Trophoblast cell (in vitro differentiated cells and primary cell): Measurements from ENCODE around the gene C2CD4C.

ENCODE experiments used
- DNase-seq, 2 donors: peaks; one replicate each; pipeline ENCODE4 v3.0.0-alpha.2; 2016
- H2AFZ ChIP-seq: 2 replicates; pipeline ENCODE4 v1.6.1; 2013; ENCODE audit warnings: low read length, moderate library complexity, mild to moderate bottlenecking; ENCODE audit not compliant: insufficient read depth, poor library complexity
- H2AK5ac ChIP-seq: 2 replicates; pipeline ENCODE4 v1.6.1; 2013; ENCODE audit warnings: mild to moderate bottlenecking, low read length
- H2BK120ac ChIP-seq: 2 replicates; pipeline ENCODE4 v1.6.1; 2013; ENCODE audit warnings: low read length, mild to moderate bottlenecking, moderate library complexity; ENCODE audit not compliant: insufficient read depth, poor library complexity
- H2BK12ac ChIP-seq: 2 replicates; pipeline ENCODE4 v1.6.1; 2013; ENCODE audit warnings: mild to moderate bottlenecking, low read length, moderate library complexity
- H2BK5ac ChIP-seq: 2 replicates; pipeline ENCODE4 v1.6.1; 2013; ENCODE audit warnings: low read length, low read depth, moderate library complexity, mild to moderate bottlenecking; ENCODE audit not compliant: poor library complexity
- H3K14ac ChIP-seq: 2 replicates; pipeline ENCODE4 v1.6.1; 2013; ENCODE audit warnings: mild to moderate bottlenecking, low read length
- H3K18ac ChIP-seq: 2 replicates; pipeline ENCODE4 v1.6.1; 2013; ENCODE audit warnings: mild to moderate bottlenecking, low read length
- H3K23ac ChIP-seq: 2 replicates; pipeline ENCODE4 v1.6.1; 2013; ENCODE audit warnings: low read length
- H3K27ac ChIP-seq: 2 replicates; pipeline ENCODE4 v1.5.1; 2013; ENCODE audit warnings: low read depth, mild to moderate bottlenecking, inconsistent platforms, low read length, moderate library complexity
- H3K27me3 ChIP-seq: 2 replicates; pipeline ENCODE4 v1.6.1; 2013; ENCODE audit warnings: inconsistent platforms, mild to moderate bottlenecking, low read length, moderate library complexity; ENCODE audit not compliant: insufficient read depth
- H3K36me3 ChIP-seq, 2 experiments: 1 replicate in 1 of 2; 2 replicates in 1 of 2; pipeline ENCODE4 v1.6.1; 2013; ENCODE audit warnings: low read length in 2 of 2, mild to moderate bottlenecking in 2 of 2, moderate library complexity in 1 of 2; ENCODE audit not compliant: insufficient read depth in 2 of 2, control insufficient read depth in 1 of 2
- H3K4ac ChIP-seq: 2 replicates; pipeline ENCODE4 v1.6.1; 2013; ENCODE audit warnings: low read depth, mild to moderate bottlenecking, low read length, moderate library complexity
- H3K4me1 ChIP-seq, 2 experiments: 1 replicate in 1 of 2; 2 replicates in 1 of 2; pipeline ENCODE4 v1.6.1; 2013; ENCODE audit warnings: low read length in 2 of 2, mild to moderate bottlenecking in 2 of 2, moderate library complexity in 1 of 2; ENCODE audit not compliant: insufficient read depth in 2 of 2, control insufficient read depth in 1 of 2
- H3K4me2 ChIP-seq: 2 replicates; pipeline ENCODE4 v1.6.1; 2013; ENCODE audit warnings: inconsistent platforms, mild to moderate bottlenecking, low read length, moderate library complexity
- H3K4me3 ChIP-seq: 2 replicates; pipeline ENCODE4 v1.5.1; 2013; ENCODE audit warnings: mild to moderate bottlenecking, low read depth, low read length, inconsistent platforms
- H3K79me1 ChIP-seq: one replicate; pipeline ENCODE4 v1.6.1; 2013; ENCODE audit warnings: low read length
- H3K79me2 ChIP-seq: 2 replicates; pipeline ENCODE4 v1.6.1; 2013; ENCODE audit warnings: low read length, mild to moderate bottlenecking; ENCODE audit not compliant: control insufficient read depth, insufficient read depth, poor library complexity
- H3K9ac ChIP-seq: 2 replicates; pipeline ENCODE4 v1.6.1; 2013; ENCODE audit warnings: mild to moderate bottlenecking, low read length
- H3K9me3 ChIP-seq: 2 replicates; pipeline ENCODE4 v1.6.1; 2013; ENCODE audit warnings: low read depth, mild to moderate bottlenecking, control low read depth, inconsistent platforms, low read length; ENCODE audit not compliant: insufficient read depth
- H4K12ac ChIP-seq: 2 replicates; pipeline ENCODE4 v1.6.1; 2013; ENCODE audit warnings: low read depth, mild to moderate bottlenecking, low read length, moderate library complexity
- H4K8ac ChIP-seq: 2 replicates; pipeline ENCODE4 v1.6.1; 2013; ENCODE audit warnings: low read depth, mild to moderate bottlenecking, low read length, moderate library complexity
- H4K91ac ChIP-seq: one replicate; pipeline ENCODE4 v1.6.1; 2013; ENCODE audit warnings: low read depth, mild to moderate bottlenecking, low read length, moderate library complexity
- WGBS: extraction: QIAGEN DNeasy Blood & Tissue Kit; methylation state at CpG from one replicate; pipeline ENCODE4 v1.1.7; 2013; ENCODE audit warnings: missing lambda C conversion rate; ENCODE audit not compliant: insufficient read length, insufficient coverage; ENCODE audit errors: extremely low coverage; 5-methylcytosine and 5-hydroxymethylcytosine counted together

Gene C2CD4C

DNA sequence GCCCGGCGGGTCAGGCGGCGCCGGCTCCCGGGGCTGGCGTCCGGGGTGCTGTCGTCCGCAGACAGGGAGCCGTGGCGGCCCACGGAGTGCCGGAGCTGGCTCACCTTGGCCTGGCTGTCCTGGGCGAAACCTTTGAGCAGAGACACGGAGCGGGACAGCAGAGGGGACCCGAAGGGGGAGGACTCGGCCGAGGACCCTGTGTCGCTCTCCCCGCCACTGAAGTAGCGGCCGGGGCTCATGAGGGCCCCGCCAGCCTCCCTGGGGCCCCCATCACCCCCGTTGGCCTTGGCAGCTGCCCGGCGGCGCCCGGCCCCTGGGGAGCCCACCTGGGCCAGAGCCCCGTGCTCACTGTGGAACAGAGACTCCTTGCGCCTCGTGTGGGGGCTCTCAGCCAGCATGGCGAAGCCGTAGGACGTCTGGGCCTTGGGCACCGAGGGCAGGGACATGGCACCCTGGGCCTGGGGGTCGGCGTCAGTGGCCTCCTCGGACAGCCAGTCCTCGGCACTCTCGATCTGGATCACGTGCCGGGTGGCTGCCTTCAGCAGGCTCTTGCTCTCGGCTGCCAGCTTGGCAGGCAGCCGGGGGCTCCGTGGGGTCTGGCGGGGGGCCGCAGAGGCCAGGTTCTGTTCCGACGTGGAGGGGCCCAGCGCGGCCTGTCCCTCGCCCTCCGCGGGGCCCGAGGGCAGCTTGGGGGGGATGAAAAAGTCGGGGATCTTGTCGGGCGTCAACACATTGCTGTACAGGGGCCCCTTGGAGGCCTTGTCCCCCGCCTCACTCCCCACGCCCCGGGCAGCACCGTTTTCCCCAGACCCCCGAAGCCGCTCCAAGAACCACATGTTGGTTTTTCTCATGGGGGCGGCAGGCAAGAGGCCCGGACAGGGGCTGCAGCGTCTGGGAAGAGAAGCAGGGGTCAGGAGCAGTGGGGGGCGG is 1.2 kb downstream of the C2CD4C start:
- H2BK5ac ChIP-seq: no peak overlapping the region
- H3K36me3 ChIP-seq: no peaks in the 10 kb centered on the region
- no peak overlapping the region for H3K4ac ChIP-seq
- no CpG with 5 or more reads among the region's 70 CpGs for WGBS
- H3K27me3 ChIP-seq: peaks cover 12% of the 10 kb centered on the region
- no peak overlapping the region for H3K4me2 ChIP-seq
- H3K23ac ChIP-seq: no peak overlapping the region
- no peak overlapping the region for H2BK12ac ChIP-seq
- no peak overlapping the region for H4K91ac ChIP-seq
- no peak overlapping the region for H4K8ac ChIP-seq
- DNase-seq: no peak
- peaks cover 2% of the 10 kb centered on the region for H3K79me1 ChIP-seq
- no peak overlapping the region for H3K18ac ChIP-seq
- H3K4me1 ChIP-seq: no peaks in the 10 kb centered on the region
- H3K79me2 ChIP-seq: no peaks in the 10 kb centered on the region
- H3K9ac ChIP-seq: no peak overlapping the region
- H3K9me3 ChIP-seq: peaks cover 15% of the 10 kb centered on the region
- no peak overlapping the region for H2AK5ac ChIP-seq
- H3K14ac ChIP-seq: no peak overlapping the region
- H3K4me3 ChIP-seq: no peak overlapping the region
- H3K27ac ChIP-seq: no peak overlapping the region
- no peak overlapping the region for H2AFZ ChIP-seq
- H4K12ac ChIP-seq: no peak overlapping the region
- H2BK120ac ChIP-seq: no peak overlapping the region

DNA sequence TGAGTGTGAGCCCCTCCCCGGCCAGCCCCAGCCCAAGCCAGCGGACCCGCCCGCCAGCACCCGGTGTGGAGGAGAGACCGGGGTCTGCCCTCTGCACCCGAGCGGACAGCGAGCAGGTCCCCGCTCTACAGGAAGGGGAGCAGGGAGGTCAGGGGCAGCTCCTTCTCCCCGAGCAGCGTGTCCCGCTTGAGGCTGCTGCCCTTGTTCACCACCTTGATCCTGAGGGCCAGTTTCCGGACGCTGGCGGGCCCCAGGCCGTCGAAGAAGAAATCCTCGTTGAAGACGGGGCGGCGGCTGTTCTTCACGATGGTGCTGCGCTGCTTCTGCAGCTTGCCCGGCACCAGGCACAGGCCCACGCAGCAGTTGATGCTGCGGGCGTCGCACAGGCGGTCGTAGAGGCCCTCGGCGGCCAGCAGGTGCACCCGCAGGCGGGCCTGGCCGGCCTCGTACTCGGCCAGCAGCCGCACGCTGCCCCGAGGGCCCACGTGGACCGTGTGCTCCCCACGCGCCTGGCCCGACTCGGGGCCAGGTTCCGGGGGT is 1.9 kb downstream of the C2CD4C start:
- peak in 1 of 2 donors; percentile 38 for DNase-seq
- H2BK120ac ChIP-seq: no peak overlapping the region
- H3K27ac ChIP-seq: no peak overlapping the region
- peaks cover 12% of the 10 kb centered on the region for H3K27me3 ChIP-seq
- no peak overlapping the region for H4K8ac ChIP-seq
- H3K18ac ChIP-seq: no peak overlapping the region
- H3K9ac ChIP-seq: no peak overlapping the region
- H3K4me2 ChIP-seq: no peak overlapping the region
- no peak overlapping the region for H3K4ac ChIP-seq
- H2BK5ac ChIP-seq: no peak overlapping the region
- peaks cover 2% of the 10 kb centered on the region for H3K79me1 ChIP-seq
- no peaks in the 10 kb centered on the region for H3K79me2 ChIP-seq
- no peak overlapping the region for H2AFZ ChIP-seq
- no peak overlapping the region for H3K14ac ChIP-seq
- H3K9me3 ChIP-seq: peaks cover 15% of the 10 kb centered on the region
- no peak overlapping the region for H2BK12ac ChIP-seq
- WGBS: no CpG with 5 or more reads among the region's 48 CpGs
- no peak overlapping the region for H4K91ac ChIP-seq
- H3K23ac ChIP-seq: no peak overlapping the region
- H3K4me3 ChIP-seq: no peak overlapping the region
- no peak overlapping the region for H2AK5ac ChIP-seq
- no peak overlapping the region for H4K12ac ChIP-seq
- no peaks in the 10 kb centered on the region for H3K4me1 ChIP-seq
- H3K36me3 ChIP-seq: no peaks in the 10 kb centered on the region

DNA sequence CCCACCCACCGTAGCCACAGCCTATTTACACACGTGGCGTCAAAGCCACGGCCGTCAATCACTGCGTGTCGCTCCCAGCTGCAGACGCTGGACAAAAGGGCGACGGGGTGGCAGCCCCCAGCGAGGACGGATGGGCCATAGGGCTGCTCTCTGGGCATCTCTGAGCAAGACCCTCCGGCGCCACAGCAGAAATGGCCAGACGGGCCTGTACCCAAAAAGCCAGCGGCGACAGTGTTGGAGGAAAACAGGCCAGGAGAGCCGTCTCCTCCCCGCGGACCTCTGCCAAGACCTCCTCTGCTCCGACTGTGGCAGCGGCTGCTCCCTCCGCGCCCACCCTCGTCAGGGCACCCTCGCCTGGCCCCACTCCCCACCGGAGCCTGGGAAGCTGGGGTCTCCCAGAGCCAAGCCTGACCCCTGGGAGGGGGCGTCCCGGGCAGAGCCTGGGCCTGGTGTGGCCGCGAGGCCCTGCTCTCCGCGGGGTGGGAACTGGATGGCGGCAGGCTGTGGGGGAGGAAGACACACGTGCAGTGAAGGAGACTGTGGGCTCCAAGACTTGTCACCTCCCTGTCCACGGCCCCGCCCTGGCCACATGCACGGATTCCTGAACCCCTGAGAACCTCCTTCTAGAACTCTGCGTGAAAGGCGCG is 2.7 kb downstream of the C2CD4C start:
- Histone ChIP-seq H2BK5ac (no peak overlapping the region), H2AFZ (no peak overlapping the region), H3K23ac (no peak overlapping the region), H3K4me3 (peak overlapping the region; percentile 7), H2BK12ac (no peak overlapping the region), H3K36me3 (no peaks in the 10 kb centered on the region), H3K4me1 (no peaks in the 10 kb centered on the region), H4K91ac (no peak overlapping the region), H4K12ac (no peak overlapping the region), H3K4me2 (no peak overlapping the region), H3K18ac (no peak overlapping the region), H3K79me1 (peaks cover 2% of the 10 kb centered on the region), H2AK5ac (no peak overlapping the region), H3K79me2 (no peaks in the 10 kb centered on the region), H3K27ac (no peak overlapping the region), H4K8ac (no peak overlapping the region), H3K14ac (no peak overlapping the region), H3K9ac (no peak overlapping the region), H3K9me3 (peaks cover 11% of the 10 kb centered on the region), H3K4ac (no peak overlapping the region), H2BK120ac (no peak overlapping the region), H3K27me3 (peaks cover 12% of the 10 kb centered on the region)
- no CpG with 5 or more reads among the region's 41 CpGs for WGBS
- DNase-seq: no peak

DNA sequence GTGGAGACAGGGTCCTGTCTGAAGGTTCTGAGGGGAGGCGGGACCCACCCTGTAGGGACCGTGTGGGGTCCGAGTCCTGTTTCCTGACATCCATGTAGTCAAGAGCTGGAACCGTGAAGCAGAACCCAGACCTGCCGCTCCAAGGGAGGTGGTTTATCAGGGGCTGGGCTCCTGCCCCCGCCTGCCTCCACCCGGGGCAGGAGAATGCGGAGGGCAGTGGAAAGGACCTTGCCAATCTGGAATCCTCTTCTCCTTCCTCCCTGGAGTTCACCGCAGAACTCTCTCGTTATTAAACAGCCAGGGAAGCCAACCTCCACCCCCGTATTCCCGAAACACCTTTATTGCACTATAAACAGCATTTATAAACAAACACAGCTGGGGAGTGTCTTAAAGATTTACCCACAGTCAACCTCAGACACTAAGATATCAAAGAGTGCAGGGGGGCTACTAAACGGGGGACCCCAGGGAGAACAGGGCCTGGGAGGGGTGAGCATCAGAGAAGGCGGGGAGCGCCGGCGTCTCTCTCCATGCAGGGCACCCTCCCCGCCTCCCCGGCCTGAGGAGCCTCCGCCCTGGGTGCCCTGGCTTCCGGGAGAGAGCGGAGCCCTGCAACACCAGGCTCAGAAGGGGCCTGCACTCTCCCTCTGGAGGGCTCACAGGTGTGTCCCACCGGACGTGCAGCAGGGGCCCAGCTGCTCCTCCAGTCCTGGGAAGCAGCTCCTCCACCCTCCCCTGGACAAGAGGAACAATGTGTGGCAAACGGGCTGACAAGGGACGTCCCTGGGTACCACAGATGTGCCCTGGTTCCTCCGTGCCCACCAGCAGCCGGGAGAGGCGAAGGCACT is 3.6 kb downstream of the C2CD4C start:
- Histone ChIP-seq H3K4me2 (no peak overlapping the region), H2BK5ac (no peak overlapping the region), H3K36me3 (no peaks in the 10 kb centered on the region), H3K23ac (no peak overlapping the region), H3K27ac (no peak overlapping the region), H3K4me3 (peak overlapping the region; percentile 7), H3K4me1 (no peaks in the 10 kb centered on the region), H3K9me3 (peaks cover 8% of the 10 kb centered on the region), H3K4ac (no peak overlapping the region), H3K27me3 (peaks cover 9% of the 10 kb centered on the region), H2BK120ac (no peak overlapping the region), H2AK5ac (no peak overlapping the region), H3K18ac (no peak overlapping the region), H4K12ac (no peak overlapping the region), H4K91ac (no peak overlapping the region), H3K79me2 (no peaks in the 10 kb centered on the region), H4K8ac (no peak overlapping the region), H2BK12ac (no peak overlapping the region), H3K79me1 (peaks cover 2% of the 10 kb centered on the region), H2AFZ (no peak overlapping the region), H3K14ac (no peak overlapping the region), H3K9ac (no peak overlapping the region)
- no peak for DNase-seq
- WGBS: no CpG with 5 or more reads among the region's 29 CpGs
